ENCODE results near the gene POLE. TPM values are rescaled to one million over a fixed set of nuclear protein-coding genes. Genes with fewer than 3 reads are reported as not detected.

Gene POLE
- total and polyA plus RNA-seq, 2 of the 4 experiments (the other 2 are of a cell fraction), result 17.2 to 20.7 TPM

DNA sequence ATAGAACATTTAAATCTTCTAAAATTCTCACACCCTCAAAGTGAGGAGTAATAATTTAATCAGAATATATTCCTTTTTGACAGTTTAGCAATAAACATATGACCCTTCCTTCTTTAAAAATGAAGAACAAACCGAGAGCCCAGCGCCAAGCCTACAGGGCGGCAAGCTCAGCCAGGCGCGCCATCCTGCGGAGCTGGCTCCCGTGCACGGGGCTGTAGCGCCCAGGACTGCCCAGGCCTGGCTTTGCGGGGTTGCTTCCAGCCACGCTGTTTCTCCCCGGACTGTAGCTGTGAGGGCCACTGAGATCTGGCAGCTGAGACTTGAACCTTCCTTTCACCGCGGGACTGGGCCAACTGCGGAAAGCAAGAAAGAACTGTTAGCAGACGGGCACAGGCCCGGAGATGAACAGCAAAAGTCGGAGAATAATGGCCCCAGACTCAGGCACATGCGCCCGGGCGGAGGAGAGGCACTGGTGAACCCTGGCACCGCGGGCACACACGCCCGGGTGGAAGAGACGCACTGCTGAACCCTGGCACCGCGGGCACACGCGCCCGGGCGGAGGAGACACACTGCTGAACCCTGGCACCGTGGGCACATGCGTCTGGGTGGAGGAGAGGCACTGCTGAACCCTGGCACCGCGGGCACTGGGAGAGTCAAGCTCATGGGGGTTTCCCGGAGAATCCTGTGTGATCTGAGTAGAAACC, 40.1 kb upstream of the POLE start:
- Histone ChIP-seq H3K27ac (ENCODE audit: insufficient read depth, low read length) (no peak overlapping the region), H2BK5ac (ENCODE audit: low read depth, low read length, poor library complexity, severe bottlenecking) (no peak overlapping the region), H3K4me2 (ENCODE audit: low read depth, low read length) (no peak overlapping the region), H3K4me1 (ENCODE audit: control insufficient read depth, insufficient read depth, low read length) (no peaks in the 10 kb centered on the region), H3K9me1 (ENCODE audit: insufficient read depth, low read length) (no peaks in the 10 kb centered on the region), H3K79me1 (ENCODE audit: low read depth in 1 of 2, low read length in 2 of 2) (peaks cover 27 to 47% of the 10 kb centered on the region in 2 experiments), H3K23ac (ENCODE audit: low read depth, low read length) (no peak overlapping the region), H2AK5ac (ENCODE audit: low read depth, low read length) (no peak overlapping the region), H3K4me3 (ENCODE audit: insufficient read depth, low read depth, low read length) (no peak overlapping the region), H4K8ac (ENCODE audit: low read depth in 2 of 2, low read length in 2 of 2) (no peak overlapping the region), H2AFZ (replicated peaks; ENCODE audit: low read length, poor library complexity) (no peak overlapping the region), H4K5ac (ENCODE audit: low read depth, low read length) (no peak overlapping the region), H2BK15ac (ENCODE audit: low read depth, low read length) (no peak overlapping the region), H3K9me3 (ENCODE audit: control insufficient read depth, insufficient read depth, low read length) (no peaks in the 10 kb centered on the region), H3K27me3 (ENCODE audit: control insufficient read depth, insufficient read depth, low read length) (no peaks in the 10 kb centered on the region), H3K56ac (ENCODE audit: extremely low read depth, insufficient read depth, low read length) (no peak overlapping the region), H4K91ac (ENCODE audit: insufficient read depth, low read depth, low read length) (no peak overlapping the region), H3K4ac (ENCODE audit: low read depth, low read length) (no peak overlapping the region), H2AK9ac (replicated peaks; ENCODE audit: low read depth, low read length, poor library complexity) (no peak overlapping the region), H4K20me1 (ENCODE audit: insufficient read depth, low read length) (peaks cover 30% of the 10 kb centered on the region), H3K36me3 (ENCODE audit: control insufficient read depth, insufficient read depth, low read length) (peaks cover 68% of the 10 kb centered on the region), H3K18ac (ENCODE audit: low read depth, low read length) (no peak overlapping the region), H2BK120ac (ENCODE audit: low read depth, low read length) (no peak overlapping the region), H3K9ac (ENCODE audit: low read depth, low read length) (no peak overlapping the region), H2BK20ac (ENCODE audit: low read depth, low read length) (no peak overlapping the region), H3K14ac (replicated peaks; ENCODE audit: low read depth, low read length) (no peak overlapping the region)
- ATAC-seq (ENCODE audit: low read depth) (no peak), DNase-seq (no peak)
- 90% methylated on average over 20 of the region's 37 CpGs; no CpG with 5 or more reads in 1 of the 2 experiments for WGBS, 2 experiments (ENCODE audit: extremely low coverage in 2 of 2, insufficient read length in 1 of 2)
- TF ChIP-seq MAFK (IDR thresholded peaks at IDR 0.05; ENCODE audit: low read depth, low read length) (no peak), MXI1 (IDR thresholded peaks at IDR 0.05; ENCODE audit: borderline replicate concordance, low read depth, low read length) (no peak), USF2 (IDR thresholded peaks at IDR 0.05; ENCODE audit: low read depth, low read length) (no peak), FOS (IDR thresholded peaks at IDR 0.05; ENCODE audit: low read depth, low read length) (no peak), SMC3 (IDR thresholded peaks at IDR 0.05; ENCODE audit: low read depth, low read length) (no peak), CEBPB (IDR thresholded peaks at IDR 0.05; ENCODE audit: low read depth, low read length) (no peak), RFX5 (IDR thresholded peaks at IDR 0.05; ENCODE audit: low read depth, low read length) (no peak), RAD21 (IDR thresholded peaks at IDR 0.05; ENCODE audit: low read length) (no peak), CHD1 (IDR thresholded peaks at IDR 0.05; ENCODE audit: low read depth, low read length) (no peak), BHLHE40 (IDR thresholded peaks at IDR 0.05; ENCODE audit: low read depth, low read length) (no peak), NFE2L2 (IDR thresholded peaks at IDR 0.05; ENCODE audit: low read depth, low read length) (no peak)
- TF ChIP-seq, protein P1, sequence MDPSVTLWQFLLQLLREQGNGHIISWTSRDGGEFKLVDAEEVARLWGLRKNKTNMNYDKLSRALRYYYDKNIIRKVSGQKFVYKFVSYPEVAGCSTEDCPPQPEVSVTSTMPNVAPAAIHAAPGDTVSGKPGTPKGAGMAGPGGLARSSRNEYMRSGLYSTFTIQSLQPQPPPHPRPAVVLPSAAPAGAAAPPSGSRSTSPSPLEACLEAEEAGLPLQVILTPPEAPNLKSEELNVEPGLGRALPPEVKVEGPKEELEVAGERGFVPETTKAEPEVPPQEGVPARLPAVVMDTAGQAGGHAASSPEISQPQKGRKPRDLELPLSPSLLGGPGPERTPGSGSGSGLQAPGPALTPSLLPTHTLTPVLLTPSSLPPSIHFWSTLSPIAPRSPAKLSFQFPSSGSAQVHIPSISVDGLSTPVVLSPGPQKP (IDR thresholded peaks at IDR 0.05; ENCODE audit: borderline replicate concordance, low read depth, low read length), result no peak
- intact Hi-C loops (cut with micrococcal nuclease), result no loop called here
- no TSS peak for BruUV-seq (replicated peaks)
- dilution Hi-C loops (cut with HindIII; ENCODE audit: low sequenced_read_pairs, unreplicated experiment), result no loop called here
- POLR2A ChIA-PET (ENCODE audit: unreplicated experiment), result no interaction called here
- in situ Hi-C loops (cut with MboI; ENCODE audit: low sequenced_read_pairs), result no loop called here
- CTCF ChIA-PET, result no interaction called here

Measured in IMR-90 (cell line).